Astrocyte (in vitro differentiated cells and primary cell): ENCODE results near the gene STYX. TPM values are rescaled to one million over a fixed set of nuclear protein-coding genes. Genes with fewer than 3 reads are reported as not detected.
"Not testable (repeated sequence)": the region's sequence is repeated elsewhere in the genome, so short reads cannot be mapped to it uniquely, and the experiment has no call there.

Experiments
- DNase-seq: peaks from one replicate; pipeline ENCODE4 v3.0.0-alpha.2; 2010; ENCODE audit warnings: low read depth
- FAIRE-seq: peaks from 2 replicates; lab custom pipeline; 2011; peaks lifted over from hg19 to GRCh38; lab: Jason Lieb, UNC
- H2AFZ ChIP-seq: 2 replicates; pipeline ENCODE4 v1.6.0; 2012; ENCODE audit warnings: low read depth, low read length, inconsistent platforms
- H3K27ac ChIP-seq: 2 replicates; pipeline ENCODE4 v1.5.1; 2011; ENCODE audit warnings: low read depth, low read length, inconsistent platforms
- H3K27me3 ChIP-seq: 2 replicates; pipeline ENCODE4 v1.6.0; 2011; ENCODE audit warnings: low read length, inconsistent platforms; ENCODE audit not compliant: insufficient read depth
- H3K36me3 ChIP-seq: 2 replicates; pipeline ENCODE4 v1.5.1; 2011; ENCODE audit warnings: low read length, inconsistent platforms; ENCODE audit not compliant: insufficient read depth
- H3K4me1 ChIP-seq: 2 replicates; pipeline ENCODE4 v1.5.1; 2011; ENCODE audit warnings: low read length, inconsistent platforms; ENCODE audit not compliant: insufficient read depth
- H3K4me2 ChIP-seq: 2 replicates; pipeline ENCODE4 v1.6.0; 2012; ENCODE audit warnings: low read length, inconsistent platforms
- H3K4me3 ChIP-seq: 2 replicates; pipeline ENCODE4 v1.5.1; 2011; ENCODE audit warnings: low read depth, mild to moderate bottlenecking, low read length, inconsistent platforms; ENCODE audit not compliant: insufficient read depth
- H3K79me2 ChIP-seq: 2 replicates; pipeline ENCODE4 v1.6.0; 2012; ENCODE audit warnings: mild to moderate bottlenecking, low read length, inconsistent platforms; ENCODE audit not compliant: insufficient read depth
- H3K9ac ChIP-seq: 2 replicates; pipeline ENCODE4 v1.6.0; 2012; ENCODE audit warnings: mild to moderate bottlenecking, low read length, inconsistent platforms
- H3K9me3 ChIP-seq: 2 replicates; pipeline ENCODE4 v1.5.1; 2012; ENCODE audit warnings: low read depth, mild to moderate bottlenecking, low read length, inconsistent platforms; ENCODE audit not compliant: insufficient read depth
- H4K20me1 ChIP-seq: 2 replicates; pipeline ENCODE4 v1.6.0; 2012; ENCODE audit warnings: low read length, inconsistent platforms; ENCODE audit not compliant: insufficient read depth
- H3K27ac Mint-ChIP-seq: one replicate; pipeline ENCODE4 v1.8.0; 2021; ENCODE audit warnings: mild to moderate bottlenecking, mixed read lengths; ENCODE audit not compliant: unreplicated experiment
- H3K27me3 Mint-ChIP-seq: one replicate; pipeline ENCODE4 v1.8.0; 2021; ENCODE audit warnings: low read depth, mixed read lengths; ENCODE audit not compliant: unreplicated experiment
- H3K36me3 Mint-ChIP-seq: one replicate; pipeline ENCODE4 v1.8.0; 2021; ENCODE audit warnings: low read depth, mixed read lengths; ENCODE audit not compliant: unreplicated experiment
- H3K4me1 Mint-ChIP-seq: one replicate; pipeline ENCODE4 v1.8.0; 2021; ENCODE audit warnings: low read depth, mixed read lengths; ENCODE audit not compliant: unreplicated experiment
- H3K4me3 Mint-ChIP-seq: one replicate; pipeline ENCODE4 v1.8.0; 2021; ENCODE audit warnings: mild to moderate bottlenecking, moderate library complexity, mixed read lengths; ENCODE audit not compliant: unreplicated experiment
- H3K9me3 Mint-ChIP-seq: one replicate; pipeline ENCODE4 v1.8.0; 2021; ENCODE audit warnings: mild to moderate bottlenecking, mixed read lengths; ENCODE audit not compliant: unreplicated experiment
- EZH2 ChIP-seq: IDR thresholded peaks from 2 replicates; pipeline ENCODE4 v1.6.1; 2012; ENCODE audit warnings: mild to moderate bottlenecking, low read length, inconsistent platforms; ENCODE audit not compliant: insufficient read depth
- total RNA-seq: library from RNA; stranded (reverse); gene quantifications from 2 replicates; pipeline ENCODE4 v1.2.1, GENCODE V29; 2021
- TF ChIP-seq, protein P1 (sequence below): IDR thresholded peaks from 2 replicates; pipeline ENCODE4 v1.5.1; 2011; ENCODE audit warnings: low read depth, mild to moderate bottlenecking, inconsistent platforms, low read length, moderate library complexity; ENCODE audit not compliant: insufficient read depth

The STYX gene
- total RNA-seq, 1 donor from 2014 or later = 26.3 TPM

DNA sequence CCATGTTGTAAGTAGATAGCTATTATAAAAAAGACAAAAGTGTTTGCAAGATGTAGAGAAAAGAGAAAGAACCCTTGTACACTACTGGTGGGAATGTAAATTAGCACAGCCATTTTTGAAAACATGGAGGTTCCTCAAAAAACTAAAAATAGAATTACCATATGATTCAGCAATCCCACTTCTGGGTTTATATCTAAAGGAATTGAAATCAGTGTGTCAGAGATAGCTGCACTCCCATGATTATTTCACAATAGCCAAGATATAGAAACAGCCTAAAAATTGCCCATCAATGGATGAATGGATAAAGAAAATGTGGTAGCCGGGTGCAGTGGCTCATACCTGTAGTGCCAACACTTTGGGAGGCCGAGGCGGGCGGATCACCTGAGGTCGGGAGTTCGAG lies 13.8 kb upstream of the STYX start:
- Histone ChIP-seq H4K20me1 (peaks cover 22% of the 10 kb centered on the region), H3K9ac (no peak overlapping the region), H3K79me2 (peaks cover 26% of the 10 kb centered on the region), H3K27ac (no peak overlapping the region), H3K27me3 (no peaks in the 10 kb centered on the region), H2AFZ (no peak overlapping the region), H3K4me3 (no peak overlapping the region), H3K4me1 (no peaks in the 10 kb centered on the region), H3K9me3 (no peaks in the 10 kb centered on the region), H3K4me2 (no peak overlapping the region), H3K36me3 (peaks cover 72% of the 10 kb centered on the region)
- Mint-ChIP-seq H3K9me3 (no peaks in the 10 kb centered on the region), H3K36me3 (peaks cover 12% of the 10 kb centered on the region), H3K27me3 (no peaks in the 10 kb centered on the region), H3K4me3 (no peak overlapping the region), H3K4me1 (peaks cover 2% of the 10 kb centered on the region), H3K27ac (no peak overlapping the region)
- no peak for FAIRE-seq
- TF ChIP-seq EZH2 = no peak
- TF ChIP-seq, protein P1, sequence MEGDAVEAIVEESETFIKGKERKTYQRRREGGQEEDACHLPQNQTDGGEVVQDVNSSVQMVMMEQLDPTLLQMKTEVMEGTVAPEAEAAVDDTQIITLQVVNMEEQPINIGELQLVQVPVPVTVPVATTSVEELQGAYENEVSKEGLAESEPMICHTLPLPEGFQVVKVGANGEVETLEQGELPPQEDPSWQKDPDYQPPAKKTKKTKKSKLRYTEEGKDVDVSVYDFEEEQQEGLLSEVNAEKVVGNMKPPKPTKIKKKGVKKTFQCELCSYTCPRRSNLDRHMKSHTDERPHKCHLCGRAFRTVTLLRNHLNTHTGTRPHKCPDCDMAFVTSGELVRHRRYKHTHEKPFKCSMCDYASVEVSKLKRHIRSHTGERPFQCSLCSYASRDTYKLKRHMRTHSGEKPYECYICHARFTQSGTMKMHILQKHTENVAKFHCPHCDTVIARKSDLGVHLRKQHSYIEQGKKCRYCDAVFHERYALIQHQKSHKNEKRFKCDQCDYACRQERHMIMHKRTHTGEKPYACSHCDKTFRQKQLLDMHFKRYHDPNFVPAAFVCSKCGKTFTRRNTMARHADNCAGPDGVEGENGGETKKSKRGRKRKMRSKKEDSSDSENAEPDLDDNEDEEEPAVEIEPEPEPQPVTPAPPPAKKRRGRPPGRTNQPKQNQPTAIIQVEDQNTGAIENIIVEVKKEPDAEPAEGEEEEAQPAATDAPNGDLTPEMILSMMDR = no peak
- DNase-seq = no peak

GRCh38 chr14:52723514-52724359 lies 6.2 kb upstream of the STYX start:
- no peaks in the 10 kb centered on the region for H3K27me3 Mint-ChIP-seq
- Histone ChIP-seq H3K27me3 (no peaks in the 10 kb centered on the region), H3K27ac (no peak overlapping the region), H3K79me2 (peaks cover 33% of the 10 kb centered on the region), H3K4me2 (no peak overlapping the region), H3K4me1 (no peaks in the 10 kb centered on the region), H3K9me3 (no peaks in the 10 kb centered on the region), H3K36me3 (peaks cover 76% of the 10 kb centered on the region), H3K9ac (no peak overlapping the region), H3K4me3 (no peak overlapping the region), H2AFZ (no peak overlapping the region), H4K20me1 (peaks cover 23% of the 10 kb centered on the region)
- peaks cover 3% of the 10 kb centered on the region for H3K36me3 Mint-ChIP-seq
- H3K27ac Mint-ChIP-seq = no peak overlapping the region
- no peak for TF ChIP-seq EZH2
- TF ChIP-seq, protein P1 = no peak
- FAIRE-seq (no peak), DNase-seq (no peak)
- peaks cover 2% of the 10 kb centered on the region for H3K4me1 Mint-ChIP-seq
- H3K9me3 Mint-ChIP-seq = no peaks in the 10 kb centered on the region
- H3K4me3 Mint-ChIP-seq = no peak overlapping the region

DNA sequence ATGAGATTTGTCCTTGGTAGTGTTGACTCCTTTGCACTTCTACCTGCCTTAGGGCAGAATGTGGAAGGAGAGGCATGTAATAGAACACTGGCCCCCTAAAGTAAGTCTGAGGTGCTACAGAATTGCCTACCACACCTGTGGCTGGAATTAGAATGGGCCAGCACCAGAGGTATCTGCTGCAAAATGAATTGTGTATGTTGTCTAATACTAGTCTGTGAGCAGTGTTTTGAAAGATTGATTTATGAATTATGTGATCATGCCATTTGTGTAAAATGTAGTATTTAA lies 5.7 kb upstream of the STYX start:
- H3K27me3 Mint-ChIP-seq = no peaks in the 10 kb centered on the region
- H3K36me3 Mint-ChIP-seq = peaks cover 2% of the 10 kb centered on the region
- TF ChIP-seq, protein P1 = no peak
- no peak for TF ChIP-seq EZH2
- Histone ChIP-seq H3K27me3 (no peaks in the 10 kb centered on the region), H2AFZ (no peak overlapping the region), H3K9ac (no peak overlapping the region), H3K4me1 (no peaks in the 10 kb centered on the region), H3K4me3 (no peak overlapping the region), H3K9me3 (no peaks in the 10 kb centered on the region), H3K79me2 (peaks cover 33% of the 10 kb centered on the region), H3K4me2 (no peak overlapping the region), H3K27ac (no peak overlapping the region), H4K20me1 (peaks cover 23% of the 10 kb centered on the region), H3K36me3 (peaks cover 71% of the 10 kb centered on the region)
- no peak overlapping the region for H3K4me3 Mint-ChIP-seq
- H3K27ac Mint-ChIP-seq = no peak overlapping the region
- FAIRE-seq (no peak), DNase-seq (no peak)
- no peaks in the 10 kb centered on the region for H3K9me3 Mint-ChIP-seq
- peaks cover 2% of the 10 kb centered on the region for H3K4me1 Mint-ChIP-seq

DNA sequence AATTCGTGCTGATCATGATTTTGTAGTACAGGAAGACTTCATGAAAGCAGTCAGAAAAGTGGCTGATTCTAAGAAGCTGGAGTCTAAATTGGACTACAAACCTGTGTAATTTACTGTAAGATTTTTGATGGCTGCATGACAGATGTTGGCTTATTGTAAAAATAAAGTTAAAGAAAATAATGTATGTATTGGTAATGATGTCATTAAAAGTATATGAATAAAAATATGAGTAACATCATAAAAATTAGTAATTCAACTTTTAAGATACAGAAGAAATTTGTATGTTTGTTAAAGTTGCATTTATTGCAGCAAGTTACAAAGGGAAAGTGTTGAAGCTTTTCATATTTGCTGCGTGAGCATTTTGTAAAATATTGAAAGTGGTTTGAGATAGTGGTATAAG lies 2.5 kb upstream of the STYX start:
- not testable (repeated sequence) for H3K27me3 Mint-ChIP-seq, H3K27ac ChIP-seq
- peaks cover 39% of the 10 kb centered on the region for H3K79me2 ChIP-seq

More for the DNA sequence above, 2.5 kb upstream of the STYX start:
- H3K4me3 ChIP-seq, H3K4me3 Mint-ChIP-seq, DNase-seq, FAIRE-seq, H3K4me1 Mint-ChIP-seq, H3K9me3 ChIP-seq, H3K9ac ChIP-seq, H3K9me3 Mint-ChIP-seq, H3K27me3 ChIP-seq, H3K27ac Mint-ChIP-seq, H3K4me1 ChIP-seq, H3K36me3 Mint-ChIP-seq, H3K4me2 ChIP-seq, H2AFZ ChIP-seq: not testable (repeated sequence)
- Histone ChIP-seq H3K36me3 (peaks cover 47% of the 10 kb centered on the region), H4K20me1 (peaks cover 15% of the 10 kb centered on the region)
